ENCODE measurements around the gene CDC23.

CDC23 gene

GRCh38 chr5:138229387-138229786 is 16.3 kb upstream of the CDC23 start:
- H3K79me1 ChIP-seq (ENCODE audit: low read length): no peaks in the 10 kb centered on the region
- WGBS (ENCODE audit: extremely low coverage, insufficient coverage, insufficient read length): no CpG with 5 or more reads among the region's 6 CpGs
- H3K4me2 ChIP-seq (ENCODE audit: low read length): no peak overlapping the region
- H4K12ac ChIP-seq (ENCODE audit: low read depth, low read length): no peak overlapping the region
- H2BK120ac ChIP-seq (ENCODE audit: insufficient read depth, low read length, poor library complexity): no peak overlapping the region
- H3K18ac ChIP-seq (ENCODE audit: low read length): no peak overlapping the region
- no peak overlapping the region for H4K8ac ChIP-seq (ENCODE audit: low read depth, low read length)
- no peaks in the 10 kb centered on the region for H3K27me3 ChIP-seq (ENCODE audit: insufficient read depth, low read length)
- H3K27ac ChIP-seq (ENCODE audit: low read depth, low read length): no peak overlapping the region
- H3K79me2 ChIP-seq (ENCODE audit: control insufficient read depth, insufficient read depth, low read length, poor library complexity): no peaks in the 10 kb centered on the region
- no peaks in the 10 kb centered on the region for H3K36me3 ChIP-seq (ENCODE audit: control insufficient read depth in 1 of 2, insufficient read depth in 2 of 2, low read length in 2 of 2)
- no peaks in the 10 kb centered on the region for H3K9me3 ChIP-seq (ENCODE audit: insufficient read depth, low read depth, low read length)
- no peak overlapping the region for H3K23ac ChIP-seq (ENCODE audit: low read length)
- no peak overlapping the region for H3K4me3 ChIP-seq (ENCODE audit: low read depth, low read length)
- H4K91ac ChIP-seq (ENCODE audit: low read depth, low read length): no peak overlapping the region
- H2AK5ac ChIP-seq (ENCODE audit: low read length): no peak overlapping the region
- H3K4me1 ChIP-seq (ENCODE audit: control insufficient read depth in 1 of 2, insufficient read depth in 2 of 2, low read length in 2 of 2): no peaks in the 10 kb centered on the region
- H3K14ac ChIP-seq (ENCODE audit: low read length): no peak overlapping the region
- no peak overlapping the region for H2AFZ ChIP-seq (ENCODE audit: insufficient read depth, low read length, poor library complexity)
- no peak overlapping the region for H3K4ac ChIP-seq (ENCODE audit: low read depth, low read length)
- peak; percentile 42 to 71 for DNase-seq
- H2BK5ac ChIP-seq (ENCODE audit: low read depth, low read length, poor library complexity): no peak overlapping the region
- no peak overlapping the region for H3K9ac ChIP-seq (ENCODE audit: low read length)
- no peak overlapping the region for H2BK12ac ChIP-seq (ENCODE audit: low read length)

DNA sequence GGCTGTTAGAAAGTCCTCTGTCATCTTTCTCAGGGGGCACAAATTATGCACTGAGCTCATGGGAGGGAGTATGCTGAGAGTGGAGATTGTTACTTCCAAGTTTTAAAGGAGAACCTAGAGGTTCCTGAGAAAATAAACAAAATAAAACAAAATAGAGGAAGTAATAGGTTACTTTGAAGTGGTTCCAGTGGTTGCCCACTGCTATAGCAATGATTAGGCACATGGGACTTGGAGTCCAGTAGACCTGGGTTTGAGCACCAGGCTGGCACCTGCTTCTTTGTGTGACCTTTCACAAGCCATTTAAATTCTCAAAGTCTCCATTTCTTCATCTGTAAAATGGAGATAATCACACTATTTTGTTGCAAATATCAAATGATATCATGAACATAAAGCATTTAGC is 13.8 kb upstream of the CDC23 start:
- no peak overlapping the region for H3K4ac ChIP-seq (ENCODE audit: low read depth, low read length)
- H3K27me3 ChIP-seq (ENCODE audit: insufficient read depth, low read length): no peaks in the 10 kb centered on the region
- no peak overlapping the region for H3K23ac ChIP-seq (ENCODE audit: low read length)
- H2BK12ac ChIP-seq (ENCODE audit: low read length): no peak overlapping the region
- no peak overlapping the region for H3K9ac ChIP-seq (ENCODE audit: low read length)
- no peaks in the 10 kb centered on the region for H3K4me1 ChIP-seq (ENCODE audit: control insufficient read depth in 1 of 2, insufficient read depth in 2 of 2, low read length in 2 of 2)
- H3K9me3 ChIP-seq (ENCODE audit: insufficient read depth, low read depth, low read length): no peaks in the 10 kb centered on the region
- H3K79me1 ChIP-seq (ENCODE audit: low read length): no peaks in the 10 kb centered on the region
- no peak overlapping the region for H2BK120ac ChIP-seq (ENCODE audit: insufficient read depth, low read length, poor library complexity)
- H3K36me3 ChIP-seq (ENCODE audit: control insufficient read depth in 1 of 2, insufficient read depth in 2 of 2, low read length in 2 of 2): no peaks in the 10 kb centered on the region
- H2AK5ac ChIP-seq (ENCODE audit: low read length): no peak overlapping the region
- H4K12ac ChIP-seq (ENCODE audit: low read depth, low read length): no peak overlapping the region
- H4K8ac ChIP-seq (ENCODE audit: low read depth, low read length): no peak overlapping the region
- no peak for DNase-seq
- no peak overlapping the region for H4K91ac ChIP-seq (ENCODE audit: low read depth, low read length)
- H3K4me2 ChIP-seq (ENCODE audit: low read length): no peak overlapping the region
- no peak overlapping the region for H3K27ac ChIP-seq (ENCODE audit: low read depth, low read length)
- no peaks in the 10 kb centered on the region for H3K79me2 ChIP-seq (ENCODE audit: control insufficient read depth, insufficient read depth, low read length, poor library complexity)
- no peak overlapping the region for H2BK5ac ChIP-seq (ENCODE audit: low read depth, low read length, poor library complexity)
- H3K4me3 ChIP-seq (ENCODE audit: low read depth, low read length): no peak overlapping the region
- H3K14ac ChIP-seq (ENCODE audit: low read length): no peak overlapping the region
- H2AFZ ChIP-seq (ENCODE audit: insufficient read depth, low read length, poor library complexity): no peak overlapping the region
- H3K18ac ChIP-seq (ENCODE audit: low read length): no peak overlapping the region

DNA sequence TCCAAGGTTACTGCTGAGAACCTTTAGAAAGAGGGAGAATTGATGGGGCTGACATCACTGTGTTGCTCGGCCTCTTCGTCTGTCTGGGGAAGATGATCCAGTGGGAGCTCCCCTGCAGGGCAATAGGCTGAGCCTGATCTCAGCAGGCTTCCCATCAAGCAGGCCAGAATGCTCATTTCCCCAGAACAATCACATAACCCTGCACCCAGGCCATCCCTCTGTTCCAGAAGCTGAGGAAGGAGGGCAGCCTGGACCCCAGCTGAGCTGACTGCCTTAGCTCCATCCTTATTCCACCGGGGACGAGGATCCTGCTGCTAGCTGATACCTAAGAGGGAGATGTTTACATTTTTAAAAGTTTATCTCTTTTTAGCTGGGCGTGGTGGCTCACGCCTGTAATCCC is 11.6 kb upstream of the CDC23 start:
- Histone ChIP-seq H3K79me1 (ENCODE audit: low read length) (no peaks in the 10 kb centered on the region), H4K91ac (ENCODE audit: low read depth, low read length) (no peak overlapping the region), H3K79me2 (ENCODE audit: control insufficient read depth, insufficient read depth, low read length, poor library complexity) (no peaks in the 10 kb centered on the region), H3K4ac (ENCODE audit: low read depth, low read length) (no peak overlapping the region), H3K4me2 (ENCODE audit: low read length) (no peak overlapping the region), H3K36me3 (ENCODE audit: control insufficient read depth in 1 of 2, insufficient read depth in 2 of 2, low read length in 2 of 2) (no peaks in the 10 kb centered on the region), H2AFZ (ENCODE audit: insufficient read depth, low read length, poor library complexity) (no peak overlapping the region), H3K23ac (ENCODE audit: low read length) (no peak overlapping the region), H3K27ac (ENCODE audit: low read depth, low read length) (no peak overlapping the region), H2BK12ac (ENCODE audit: low read length) (no peak overlapping the region), H4K8ac (ENCODE audit: low read depth, low read length) (no peak overlapping the region), H2BK120ac (ENCODE audit: insufficient read depth, low read length, poor library complexity) (no peak overlapping the region), H3K4me3 (ENCODE audit: low read depth, low read length) (no peak overlapping the region), H3K9me3 (ENCODE audit: insufficient read depth, low read depth, low read length) (no peaks in the 10 kb centered on the region), H3K27me3 (ENCODE audit: insufficient read depth, low read length) (no peaks in the 10 kb centered on the region), H3K4me1 (ENCODE audit: control insufficient read depth in 1 of 2, insufficient read depth in 2 of 2, low read length in 2 of 2) (no peaks in the 10 kb centered on the region), H3K18ac (ENCODE audit: low read length) (no peak overlapping the region), H3K14ac (ENCODE audit: low read length) (no peak overlapping the region), H2AK5ac (ENCODE audit: low read length) (no peak overlapping the region), H4K12ac (ENCODE audit: low read depth, low read length) (no peak overlapping the region), H2BK5ac (ENCODE audit: low read depth, low read length, poor library complexity) (no peak overlapping the region), H3K9ac (ENCODE audit: low read length) (no peak overlapping the region)
- no peak for DNase-seq
- WGBS (ENCODE audit: extremely low coverage, insufficient coverage, insufficient read length): no CpG with 5 or more reads among the region's 6 CpGs

- Histone ChIP-seq H4K8ac (ENCODE audit: low read depth, low read length) (no peak overlapping the region), H3K4ac (ENCODE audit: low read depth, low read length) (no peak overlapping the region), H2AFZ (ENCODE audit: insufficient read depth, low read length, poor library complexity) (no peak overlapping the region), H3K27ac (ENCODE audit: low read depth, low read length) (no peak overlapping the region), H3K27me3 (ENCODE audit: insufficient read depth, low read length) (no peaks in the 10 kb centered on the region), H2BK5ac (ENCODE audit: low read depth, low read length, poor library complexity) (no peak overlapping the region), H4K91ac (ENCODE audit: low read depth, low read length) (no peak overlapping the region), H3K14ac (ENCODE audit: low read length) (no peak overlapping the region), H3K23ac (ENCODE audit: low read length) (no peak overlapping the region), H3K18ac (ENCODE audit: low read length) (no peak overlapping the region), H3K79me1 (ENCODE audit: low read length) (no peaks in the 10 kb centered on the region), H3K36me3 (ENCODE audit: control insufficient read depth in 1 of 2, insufficient read depth in 2 of 2, low read length in 2 of 2) (no peaks in the 10 kb centered on the region), H3K79me2 (ENCODE audit: control insufficient read depth, insufficient read depth, low read length, poor library complexity) (no peaks in the 10 kb centered on the region), H3K4me1 (ENCODE audit: control insufficient read depth in 1 of 2, insufficient read depth in 2 of 2, low read length in 2 of 2) (no peaks in the 10 kb centered on the region), H3K4me2 (ENCODE audit: low read length) (no peak overlapping the region), H3K4me3 (ENCODE audit: low read depth, low read length) (no peak overlapping the region), H2BK12ac (ENCODE audit: low read length) (no peak overlapping the region), H2AK5ac (ENCODE audit: low read length) (no peak overlapping the region), H2BK120ac (ENCODE audit: insufficient read depth, low read length, poor library complexity) (no peak overlapping the region), H3K9me3 (ENCODE audit: insufficient read depth, low read depth, low read length) (no peaks in the 10 kb centered on the region), H3K9ac (ENCODE audit: low read length) (no peak overlapping the region), H4K12ac (ENCODE audit: low read depth, low read length) (no peak overlapping the region)
- no peak for DNase-seq
- no CpG with 5 or more reads among the region's 1 CpG for WGBS (ENCODE audit: extremely low coverage, insufficient coverage, insufficient read length)
These were observed 10.4 kb upstream of the CDC23 start for GRCh38 chr5:138223532-138223931.

- H2BK120ac ChIP-seq (ENCODE audit: insufficient read depth, low read length, poor library complexity): no peak overlapping the region
- no peak overlapping the region for H3K4me3 ChIP-seq (ENCODE audit: low read depth, low read length)
- no peaks in the 10 kb centered on the region for H3K4me1 ChIP-seq (ENCODE audit: control insufficient read depth in 1 of 2, insufficient read depth in 2 of 2, low read length in 2 of 2)
- H3K79me2 ChIP-seq (ENCODE audit: control insufficient read depth, insufficient read depth, low read length, poor library complexity): peaks cover 4% of the 10 kb centered on the region
- no peak overlapping the region for H4K8ac ChIP-seq (ENCODE audit: low read depth, low read length)
- H4K12ac ChIP-seq (ENCODE audit: low read depth, low read length): no peak overlapping the region
- H2AFZ ChIP-seq (ENCODE audit: insufficient read depth, low read length, poor library complexity): no peak overlapping the region
- H2BK5ac ChIP-seq (ENCODE audit: low read depth, low read length, poor library complexity): no peak overlapping the region
- H3K79me1 ChIP-seq (ENCODE audit: low read length): peaks cover 3% of the 10 kb centered on the region
- H3K27me3 ChIP-seq (ENCODE audit: insufficient read depth, low read length): no peaks in the 10 kb centered on the region
- no peak overlapping the region for H3K23ac ChIP-seq (ENCODE audit: low read length)
- no peak overlapping the region for H3K9ac ChIP-seq (ENCODE audit: low read length)
- no peak overlapping the region for H3K4ac ChIP-seq (ENCODE audit: low read depth, low read length)
- H3K9me3 ChIP-seq (ENCODE audit: insufficient read depth, low read depth, low read length): no peaks in the 10 kb centered on the region
- no peak for DNase-seq
- no peak overlapping the region for H3K27ac ChIP-seq (ENCODE audit: low read depth, low read length)
- no peak overlapping the region for H3K18ac ChIP-seq (ENCODE audit: low read length)
- H3K36me3 ChIP-seq (ENCODE audit: control insufficient read depth in 1 of 2, insufficient read depth in 2 of 2, low read length in 2 of 2): no peaks in the 10 kb centered on the region
- no peak overlapping the region for H3K4me2 ChIP-seq (ENCODE audit: low read length)
- WGBS (ENCODE audit: extremely low coverage, insufficient coverage, insufficient read length): no CpG with 5 or more reads among the region's 2 CpGs
- no peak overlapping the region for H4K91ac ChIP-seq (ENCODE audit: low read depth, low read length)
- H2BK12ac ChIP-seq (ENCODE audit: low read length): no peak overlapping the region
- H2AK5ac ChIP-seq (ENCODE audit: low read length): no peak overlapping the region
- H3K14ac ChIP-seq (ENCODE audit: low read length): no peak overlapping the region
These were observed 3.7 kb upstream of the CDC23 start for GRCh38 chr5:138216799-138217198.

All from trophoblast cell (in vitro differentiated cells and primary cell).